GM23338 (cell line): ENCODE results near the gene SLC26A1. TPM values are rescaled to one million over a fixed set of nuclear protein-coding genes. Genes with fewer than 3 reads are reported as not detected.

Source experiments
- ATAC-seq: fragments of 200-7000 bp; cut with Tn5 transposase; 3 replicates; pipeline ENCODE4 v1.9.1; 2020
- DNase-seq: peaks from one replicate; pipeline ENCODE4 v3.0.0-alpha.2; 2015; ENCODE audit warnings: low spot score
- H2AFZ ChIP-seq: fragments of 200-600 bp; sonication (generic); 2 replicates; pipeline ENCODE4 v1.8.0; 2016; ENCODE audit warnings: antibody characterized with exemption, mild to moderate bottlenecking, moderate library complexity
- H3F3A ChIP-seq: fragments of 200-600 bp; sonication (generic); replicated peaks from 2 replicates; pipeline ENCODE4 v1.8.0; 2017; ENCODE audit warnings: antibody characterized with exemption, mixed run types, low read depth
- H3K27ac ChIP-seq: fragments of 200-600 bp; sonication (generic); 2 replicates; pipeline ENCODE4 v1.6.1; 2016; ENCODE audit warnings: low read depth
- H3K27me3 ChIP-seq: fragments of 200-600 bp; sonication (generic); 2 replicates; pipeline ENCODE4 v1.8.0; 2016; ENCODE audit warnings: mild to moderate bottlenecking, mixed run types, moderate library complexity; ENCODE audit not compliant: insufficient read depth
- H3K36me3 ChIP-seq: fragments of 200-600 bp; sonication (generic); 2 replicates; pipeline ENCODE4 v1.8.0; 2016; ENCODE audit warnings: mild to moderate bottlenecking; ENCODE audit not compliant: insufficient read depth
- H3K4me1 ChIP-seq: fragments of 200-600 bp; sonication (generic); 2 replicates; pipeline ENCODE4 v1.8.0; 2016; ENCODE audit warnings: mild to moderate bottlenecking, moderate library complexity; ENCODE audit not compliant: insufficient read depth
- H3K4me2 ChIP-seq: fragments of 200-600 bp; sonication (generic); 2 replicates; pipeline ENCODE4 v1.7.1; 2017; ENCODE audit warnings: mixed run types
- H3K4me3 ChIP-seq: fragments of 200-600 bp; sonication (generic); 2 replicates; pipeline ENCODE4 v1.6.1; 2016; ENCODE audit warnings: mixed run types
- H3K79me2 ChIP-seq: fragments of 200-600 bp; sonication (generic); replicated peaks from 2 replicates; pipeline ENCODE4 v1.8.0; 2017; ENCODE audit warnings: mild to moderate bottlenecking; ENCODE audit not compliant: insufficient read depth
- H3K9me2 ChIP-seq: fragments of 200-600 bp; sonication (generic); 2 replicates; pipeline ENCODE4 v1.8.0; 2017; ENCODE audit not compliant: insufficient read depth
- H4K20me1 ChIP-seq: fragments of 200-600 bp; sonication (generic); replicated peaks from 2 replicates; pipeline ENCODE4 v1.8.0; 2017; ENCODE audit warnings: mild to moderate bottlenecking; ENCODE audit not compliant: insufficient read depth
- H3K27ac Mint-ChIP-seq: 2 replicates; pipeline ENCODE4 v1.8.0; 2020; ENCODE audit warnings: inconsistent platforms, mild to moderate bottlenecking, moderate library complexity, mixed read lengths
- H3K27me3 Mint-ChIP-seq: 3 replicates; pipeline ENCODE4 v1.8.0; 2022; ENCODE audit warnings: low read depth, mild to moderate bottlenecking, moderate library complexity, mixed read lengths, inconsistent platforms; ENCODE audit not compliant: insufficient read depth, poor library complexity
- H3K36me3 Mint-ChIP-seq: 3 replicates; pipeline ENCODE4 v1.8.0; 2021; ENCODE audit warnings: low read depth, mild to moderate bottlenecking, inconsistent platforms, moderate library complexity, mixed read lengths
- H3K4me1 Mint-ChIP-seq: 3 replicates; pipeline ENCODE4 v1.8.0; 2020; ENCODE audit warnings: mild to moderate bottlenecking, inconsistent platforms, mixed read lengths
- H3K4me3 Mint-ChIP-seq: 3 replicates; pipeline ENCODE4 v1.8.0; 2021; ENCODE audit warnings: moderate library complexity, mild to moderate bottlenecking, inconsistent platforms, mixed read lengths
- H3K9me3 Mint-ChIP-seq: 3 replicates; pipeline ENCODE4 v1.8.0; 2020; ENCODE audit warnings: moderate library complexity, mild to moderate bottlenecking, inconsistent platforms, mixed read lengths
- CREB1 ChIP-seq: fragments of 250-450 bp; sonication (Bioruptor Pico); IDR thresholded peaks from 2 replicates; pipeline ENCODE4 v1.5.0; 2020; ENCODE audit warnings: low read depth, mild to moderate bottlenecking, moderate library complexity
- CTCF ChIP-seq, 2 experiments: fragments of 200-600 bp in 1 of 2; sonication (generic) in 1 of 2; conservative IDR thresholded peaks; 2 replicates each; pipeline versions ENCODE4 v1.5.1 to v1.6.1; 2016 to 2017; ENCODE audit warnings: antibody characterized with exemption in 2 of 2, low read depth in 2 of 2, mild to moderate bottlenecking in 2 of 2, moderate library complexity in 1 of 2
- ETS1 ChIP-seq: IDR thresholded peaks from 2 replicates; pipeline ENCODE4 v1.6.1; 2016; ENCODE audit warnings: antibody characterized with exemption
- EZH2 ChIP-seq: fragments of 200-600 bp; sonication (generic); IDR thresholded peaks from one replicate; pipeline ENCODE4 v1.8.0; 2017; ENCODE audit warnings: antibody characterized with exemption, mild to moderate bottlenecking, low read depth; ENCODE audit not compliant: unreplicated experiment
- EZH2phosphoT487 ChIP-seq: fragments of 200-600 bp; sonication (generic); IDR thresholded peaks from one replicate; pipeline ENCODE4 v1.8.1; 2018; ENCODE audit warnings: antibody characterized with exemption; ENCODE audit not compliant: unreplicated experiment
- JUNB ChIP-seq: IDR thresholded peaks from one replicate; pipeline ENCODE4 v1.6.1; 2016; ENCODE audit warnings: antibody characterized with exemption; ENCODE audit not compliant: unreplicated experiment
- NANOG ChIP-seq: IDR thresholded peaks from 2 replicates; pipeline ENCODE4 v1.6.1; 2016; ENCODE audit warnings: antibody characterized with exemption, borderline replicate concordance
- POLR2AphosphoS5 ChIP-seq: IDR thresholded peaks from 2 replicates; pipeline ENCODE4 v1.6.1; 2016; ENCODE audit warnings: antibody characterized with exemption, low read depth
- REST ChIP-seq: IDR thresholded peaks from one replicate; pipeline ENCODE4 v1.6.1; 2018; ENCODE audit warnings: antibody characterized with exemption; ENCODE audit not compliant: unreplicated experiment
- STAT1 ChIP-seq: IDR thresholded peaks from one replicate; pipeline ENCODE4 v1.6.1; 2016; ENCODE audit warnings: antibody characterized with exemption; ENCODE audit not compliant: unreplicated experiment
- ZNF114 ChIP-seq: fragments of 250-450 bp; sonication (Bioruptor Pico); IDR thresholded peaks from 2 replicates; pipeline ENCODE4 v1.5.0; 2020; ENCODE audit warnings: mild to moderate bottlenecking, moderate library complexity
- ZNF331 ChIP-seq: fragments of 250-450 bp; sonication (Bioruptor Pico); IDR thresholded peaks from 2 replicates; pipeline ENCODE4 v1.5.0; 2020; ENCODE audit warnings: low read depth, mild to moderate bottlenecking, moderate library complexity
- ZNF462 ChIP-seq: fragments of 250-450 bp; sonication (Bioruptor Pico); IDR thresholded peaks from 2 replicates; pipeline ENCODE4 v1.5.0; 2020; ENCODE audit warnings: mild to moderate bottlenecking, moderate library complexity
- polyA plus RNA-seq: library from polyadenylated mRNA; unstranded; fragments of >200 nt; fragmentation: Nextera tagmentation; extraction: Ambion mirVana; gene quantifications from 2 replicates; pipeline ENCODE4 v1.2.1, GENCODE V29; 2016
- total RNA-seq: library from RNA; depleted of rRNA; stranded (reverse); fragments of >200 nt; shearing (Covaris generic); gene quantifications from 2 replicates; pipeline ENCODE4 v1.2.3, GENCODE V29; 2014

The SLC26A1 gene
- total and polyA plus RNA-seq, 2 experiments from 2014 or later = 0.10 to 0.27 TPM

- Mint-ChIP-seq H3K27me3 (peaks cover 4% of the 10 kb centered on the region), H3K4me1 (no peaks in the 10 kb centered on the region), H3K36me3 (no peaks in the 10 kb centered on the region; the same call in 2 of the 3 replicates), H3K27ac (no peak overlapping the region), H3K9me3 (no peaks in the 10 kb centered on the region), H3K4me3 (no peak overlapping the region)
- no peak for DNase-seq
- no peaks in the 10 kb centered on the region for H3K4me1 ChIP-seq
- no peaks in the 10 kb centered on the region for H3K36me3 ChIP-seq
- H3F3A ChIP-seq = no peaks in the 10 kb centered on the region
- ATAC-seq = no peak
- no peaks in the 10 kb centered on the region for H3K27me3 ChIP-seq
- no peak for TF ChIP-seq ZNF114 (CRISPR knock-in tag)
- no peak for TF ChIP-seq NANOG
- TF ChIP-seq CREB1 = no peak
- no peak for TF ChIP-seq REST
- no peak for TF ChIP-seq ZNF331 (CRISPR knock-in tag)
- TF ChIP-seq EZH2 = no peak
- no peak for TF ChIP-seq POLR2AphosphoS5
- no peak for TF ChIP-seq ETS1
- TF ChIP-seq EZH2phosphoT487 = no peak
- TF ChIP-seq STAT1 = no peak
- no peak for TF ChIP-seq ZNF462 (CRISPR knock-in tag)
- no peak for TF ChIP-seq JUNB
- TF ChIP-seq CTCF (conservative IDR thresholded peaks at IDR 0.05; ENCODE audit: low read depth in 2 of 2) = no peak
- H4K20me1 ChIP-seq = no peaks in the 10 kb centered on the region; the same call in 1 of the 2 replicates
- no peak overlapping the region for H2AFZ ChIP-seq
- H3K4me2 ChIP-seq = no peak overlapping the region
- no peaks in the 10 kb centered on the region for H3K79me2 ChIP-seq
- no peak overlapping the region for H3K27ac ChIP-seq
- no peak overlapping the region for H3K4me3 ChIP-seq
- H3K9me2 ChIP-seq = no peaks in the 10 kb centered on the region
Measured at GRCh38 chr4:957231-957580, 36.0 kb downstream of the SLC26A1 start.
